Measurements from ENCODE around the gene SLC16A7. TPM values are rescaled to one million over a fixed set of nuclear protein-coding genes. Genes with fewer than 3 reads are reported as not detected.

The SLC16A7 gene
- polyA plus RNA-seq, 1 of the 3 experiments (the other 2 are of a cell fraction): not detected

DNA sequence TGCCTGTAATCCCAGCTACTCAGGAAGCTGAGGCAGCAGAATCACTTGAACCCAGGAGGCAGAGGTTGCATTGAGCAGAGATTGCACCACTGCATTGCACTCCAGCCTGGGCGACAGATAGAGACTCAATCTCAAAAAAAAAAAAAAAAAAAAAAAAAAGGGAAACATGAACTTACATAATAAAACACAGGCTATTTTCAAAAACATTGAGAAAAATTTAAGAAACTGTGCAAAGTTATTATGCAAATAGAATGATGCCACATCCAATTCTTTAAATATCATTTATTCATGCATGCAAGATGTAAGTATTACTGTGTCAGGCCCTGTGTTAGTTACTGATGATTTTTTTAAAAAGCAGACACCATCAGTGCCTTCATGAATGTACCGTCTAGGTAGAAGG is 20.0 kb upstream of the SLC16A7 start:
- no peak overlapping the region for H3K4me2 ChIP-seq
- TF ChIP-seq, protein P1, sequence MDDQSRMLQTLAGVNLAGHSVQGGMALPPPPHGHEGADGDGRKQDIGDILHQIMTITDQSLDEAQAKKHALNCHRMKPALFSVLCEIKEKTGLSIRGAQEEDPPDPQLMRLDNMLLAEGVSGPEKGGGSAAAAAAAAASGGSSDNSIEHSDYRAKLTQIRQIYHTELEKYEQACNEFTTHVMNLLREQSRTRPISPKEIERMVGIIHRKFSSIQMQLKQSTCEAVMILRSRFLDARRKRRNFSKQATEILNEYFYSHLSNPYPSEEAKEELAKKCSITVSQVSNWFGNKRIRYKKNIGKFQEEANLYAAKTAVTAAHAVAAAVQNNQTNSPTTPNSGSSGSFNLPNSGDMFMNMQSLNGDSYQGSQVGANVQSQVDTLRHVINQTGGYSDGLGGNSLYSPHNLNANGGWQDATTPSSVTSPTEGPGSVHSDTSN (IDR thresholded peaks at IDR 0.05): no peak
- TF ChIP-seq, protein P2, sequence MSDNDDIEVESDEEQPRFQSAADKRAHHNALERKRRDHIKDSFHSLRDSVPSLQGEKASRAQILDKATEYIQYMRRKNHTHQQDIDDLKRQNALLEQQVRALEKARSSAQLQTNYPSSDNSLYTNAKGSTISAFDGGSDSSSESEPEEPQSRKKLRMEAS (IDR thresholded peaks at IDR 0.05; ENCODE audit: low read depth): no peak
- no peak for TF ChIP-seq FOXJ3 (CRISPR knock-in tag; IDR thresholded peaks at IDR 0.05)
- no peak for TF ChIP-seq NFIC (IDR thresholded peaks at IDR 0.05; ENCODE audit: borderline replicate concordance)
- no peak for TF ChIP-seq MEF2A (IDR thresholded peaks at IDR 0.05; ENCODE audit: borderline replicate concordance, low read depth)
- no peak for TF ChIP-seq JUND (IDR thresholded peaks at IDR 0.05)
- TF ChIP-seq FOXM1 (IDR thresholded peaks at IDR 0.05; ENCODE audit: low read depth): no peak
- no peak for TF ChIP-seq RXRA (IDR thresholded peaks at IDR 0.05; ENCODE audit: borderline replicate concordance, low read depth)
- no peak for TF ChIP-seq FOSL2 (IDR thresholded peaks at IDR 0.05; ENCODE audit: borderline replicate concordance, low read depth)
- TF ChIP-seq, protein P3, sequence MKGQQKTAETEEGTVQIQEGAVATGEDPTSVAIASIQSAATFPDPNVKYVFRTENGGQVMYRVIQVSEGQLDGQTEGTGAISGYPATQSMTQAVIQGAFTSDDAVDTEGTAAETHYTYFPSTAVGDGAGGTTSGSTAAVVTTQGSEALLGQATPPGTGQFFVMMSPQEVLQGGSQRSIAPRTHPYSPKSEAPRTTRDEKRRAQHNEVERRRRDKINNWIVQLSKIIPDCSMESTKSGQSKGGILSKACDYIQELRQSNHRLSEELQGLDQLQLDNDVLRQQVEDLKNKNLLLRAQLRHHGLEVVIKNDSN (IDR thresholded peaks at IDR 0.05; ENCODE audit: borderline replicate concordance, low read depth): no peak
- TF ChIP-seq, protein P4, sequence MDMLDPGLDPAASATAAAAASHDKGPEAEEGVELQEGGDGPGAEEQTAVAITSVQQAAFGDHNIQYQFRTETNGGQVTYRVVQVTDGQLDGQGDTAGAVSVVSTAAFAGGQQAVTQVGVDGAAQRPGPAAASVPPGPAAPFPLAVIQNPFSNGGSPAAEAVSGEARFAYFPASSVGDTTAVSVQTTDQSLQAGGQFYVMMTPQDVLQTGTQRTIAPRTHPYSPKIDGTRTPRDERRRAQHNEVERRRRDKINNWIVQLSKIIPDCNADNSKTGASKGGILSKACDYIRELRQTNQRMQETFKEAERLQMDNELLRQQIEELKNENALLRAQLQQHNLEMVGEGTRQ (IDR thresholded peaks at IDR 0.05; ENCODE audit: borderline replicate concordance, low read depth, low read length): no peak
- no peak for TF ChIP-seq CHD2 (IDR thresholded peaks at IDR 0.05; ENCODE audit: low read length, partially characterized antibody)
- no peak for TF ChIP-seq ELF1 (IDR thresholded peaks at IDR 0.05)
- TF ChIP-seq, protein P5, sequence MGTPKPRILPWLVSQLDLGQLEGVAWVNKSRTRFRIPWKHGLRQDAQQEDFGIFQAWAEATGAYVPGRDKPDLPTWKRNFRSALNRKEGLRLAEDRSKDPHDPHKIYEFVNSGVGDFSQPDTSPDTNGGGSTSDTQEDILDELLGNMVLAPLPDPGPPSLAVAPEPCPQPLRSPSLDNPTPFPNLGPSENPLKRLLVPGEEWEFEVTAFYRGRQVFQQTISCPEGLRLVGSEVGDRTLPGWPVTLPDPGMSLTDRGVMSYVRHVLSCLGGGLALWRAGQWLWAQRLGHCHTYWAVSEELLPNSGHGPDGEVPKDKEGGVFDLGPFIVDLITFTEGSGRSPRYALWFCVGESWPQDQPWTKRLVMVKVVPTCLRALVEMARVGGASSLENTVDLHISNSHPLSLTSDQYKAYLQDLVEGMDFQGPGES (IDR thresholded peaks at IDR 0.05; ENCODE audit: low read depth, low read length): no peak
- TF ChIP-seq TCF12 (IDR thresholded peaks at IDR 0.05): no peak
- TF ChIP-seq SMC3 (IDR thresholded peaks at IDR 0.05; ENCODE audit: low read depth, low read length): no peak
- TF ChIP-seq YY1 (IDR thresholded peaks at IDR 0.05; ENCODE audit: low read depth): no peak
- TF ChIP-seq, protein P6, sequence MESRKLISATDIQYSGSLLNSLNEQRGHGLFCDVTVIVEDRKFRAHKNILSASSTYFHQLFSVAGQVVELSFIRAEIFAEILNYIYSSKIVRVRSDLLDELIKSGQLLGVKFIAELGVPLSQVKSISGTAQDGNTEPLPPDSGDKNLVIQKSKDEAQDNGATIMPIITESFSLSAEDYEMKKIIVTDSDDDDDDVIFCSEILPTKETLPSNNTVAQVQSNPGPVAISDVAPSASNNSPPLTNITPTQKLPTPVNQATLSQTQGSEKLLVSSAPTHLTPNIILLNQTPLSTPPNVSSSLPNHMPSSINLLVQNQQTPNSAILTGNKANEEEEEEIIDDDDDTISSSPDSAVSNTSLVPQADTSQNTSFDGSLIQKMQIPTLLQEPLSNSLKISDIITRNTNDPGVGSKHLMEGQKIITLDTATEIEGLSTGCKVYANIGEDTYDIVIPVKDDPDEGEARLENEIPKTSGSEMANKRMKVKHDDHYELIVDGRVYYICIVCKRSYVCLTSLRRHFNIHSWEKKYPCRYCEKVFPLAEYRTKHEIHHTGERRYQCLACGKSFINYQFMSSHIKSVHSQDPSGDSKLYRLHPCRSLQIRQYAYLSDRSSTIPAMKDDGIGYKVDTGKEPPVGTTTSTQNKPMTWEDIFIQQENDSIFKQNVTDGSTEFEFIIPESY (IDR thresholded peaks at IDR 0.05; ENCODE audit: borderline replicate concordance, low read depth): no peak
- TF ChIP-seq SIN3A (IDR thresholded peaks at IDR 0.05; ENCODE audit: borderline replicate concordance, low read depth, low read length): no peak
- TF ChIP-seq GABPA (IDR thresholded peaks at IDR 0.05; ENCODE audit: low read depth): no peak

More for the DNA sequence above, 20.0 kb upstream of the SLC16A7 start:
- CTCF ChIA-PET: no interaction called here
- H3K36me3 ChIP-seq (replicated peaks in 1 of 2; ENCODE audit: control insufficient read depth in 1 of 2, insufficient read depth in 2 of 2, low read length in 1 of 2): no peaks in the 10 kb centered on the region
- H3K4me3 ChIP-seq (ENCODE audit: low read depth in 2 of 2, low read length in 1 of 2): no peak overlapping the region
- H3K9me3 ChIP-seq: no peaks in the 10 kb centered on the region
- H3K27me3 ChIP-seq (ENCODE audit: insufficient read depth): no peaks in the 10 kb centered on the region
- no peak overlapping the region for H2AFZ ChIP-seq (ENCODE audit: low read depth)
- H3K9ac ChIP-seq: no peak overlapping the region
- POLR2A ChIA-PET: no interaction called here
- no peaks in the 10 kb centered on the region for H3K4me1 ChIP-seq (ENCODE audit: control insufficient read depth in 1 of 2, insufficient read depth in 2 of 2, low read depth in 1 of 2, low read length in 1 of 2)
- no peaks in the 10 kb centered on the region for H3K79me2 ChIP-seq (ENCODE audit: insufficient read depth)
- H3K27ac ChIP-seq (ENCODE audit: low read depth in 2 of 2, low read length in 1 of 2): no peak overlapping the region
- no peaks in the 10 kb centered on the region for H4K20me1 ChIP-seq (ENCODE audit: insufficient read depth)
- H3F3A ChIP-seq (replicated peaks; ENCODE audit: insufficient read depth): no peaks in the 10 kb centered on the region
- 17% methylated on average over 2 of the region's 2 CpGs for WGBS (ENCODE audit: low lambda C conversion rate)
- H3K9me2 ChIP-seq: no peaks in the 10 kb centered on the region
- DNase-seq: no peak

All from SK-N-SH (cell line).